Cardiac fibroblast (primary cell): ENCODE measurements around the gene ALCAM.
A peak's percentile ranks its signal among the peaks of the same experiment; 100 is the strongest.

Experiments used
- DNase-seq, 2 donors: peaks; one replicate each; pipeline versions ENCODE4 v3.0.0 to v3.0.0-alpha.2; 2010; ENCODE audit warnings: low read depth in 2 of 2
- H3K4me3 ChIP-seq, 2 donors: replicated peaks in 1 of 2; 1 replicate in 1 of 2; 2 replicates in 1 of 2; pipeline ENCODE4 v1.5.1; 2011; ENCODE audit warnings: low read depth in 2 of 2, low read length in 2 of 2, mild to moderate bottlenecking in 2 of 2, moderate library complexity in 1 of 2
- CTCF ChIP-seq: IDR thresholded peaks from one replicate; pipeline ENCODE4 v1.5.1; 2011; ENCODE audit warnings: low read depth, mild to moderate bottlenecking, low read length, inconsistent platforms

The ALCAM gene

DNA sequence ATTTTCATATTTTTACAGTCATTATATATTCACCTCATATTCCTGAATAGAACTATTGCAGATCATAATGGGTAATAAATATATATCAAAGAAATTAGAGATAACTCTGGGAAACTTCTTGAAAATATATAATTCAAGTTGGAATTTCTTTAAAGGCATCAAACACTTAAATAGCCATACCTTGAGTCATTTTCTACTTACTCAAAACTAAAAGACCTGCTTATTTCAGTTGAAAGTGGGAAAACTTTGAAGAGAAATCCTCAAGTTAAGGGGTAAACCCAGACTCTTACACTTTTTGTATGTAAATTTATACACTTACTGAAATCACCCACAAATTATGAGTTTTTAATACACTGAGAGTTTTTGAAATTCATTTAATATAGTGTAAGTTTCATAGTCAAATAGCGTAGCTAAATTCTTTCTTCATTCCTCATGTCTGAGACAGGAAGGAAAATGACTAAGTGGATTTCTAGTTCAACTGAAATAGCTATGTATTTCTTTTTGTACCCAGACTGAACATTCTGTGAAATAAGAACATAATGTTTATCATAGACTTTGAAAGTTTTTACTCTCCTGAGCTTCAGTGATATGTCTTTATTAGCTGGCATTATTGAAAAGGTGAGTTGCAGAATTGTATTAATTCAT is 4.6 kb upstream of the ALCAM start:
- no peak for TF ChIP-seq CTCF
- no peak overlapping the region for H3K4me3 ChIP-seq
- peak; percentile 64 to 91 for DNase-seq

DNA sequence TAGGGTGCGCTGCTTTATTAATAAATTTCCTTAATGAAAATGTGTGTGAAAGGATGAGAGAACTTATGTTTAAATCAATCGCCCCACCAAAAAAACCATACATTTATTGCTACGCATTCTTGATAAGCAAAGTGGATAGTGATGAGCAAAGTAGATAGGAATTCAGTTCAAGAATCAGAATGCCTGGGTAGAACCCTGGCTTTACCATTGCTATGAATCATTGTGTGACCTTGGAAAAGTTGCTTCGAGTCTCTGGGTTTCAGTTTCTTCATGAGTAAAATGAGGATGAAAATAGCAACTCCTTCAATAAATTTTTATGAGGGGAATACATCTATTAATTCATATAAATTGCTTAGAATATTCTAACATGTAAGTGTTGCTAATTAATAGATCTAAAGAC is 2.6 kb upstream of the ALCAM start:
- TF ChIP-seq CTCF, result no peak
- peak in 1 of 2 donors; percentile 83 for DNase-seq
- H3K4me3 ChIP-seq, result no peak overlapping the region

GRCh38 chr3:105365081-105365390 is 1.7 kb upstream of the ALCAM start:
- peak in 1 of 2 donors; percentile 62 for DNase-seq
- H3K4me3 ChIP-seq, result peak overlapping the region in 1 of 2 donors; percentile 95
- no peak for TF ChIP-seq CTCF

DNA sequence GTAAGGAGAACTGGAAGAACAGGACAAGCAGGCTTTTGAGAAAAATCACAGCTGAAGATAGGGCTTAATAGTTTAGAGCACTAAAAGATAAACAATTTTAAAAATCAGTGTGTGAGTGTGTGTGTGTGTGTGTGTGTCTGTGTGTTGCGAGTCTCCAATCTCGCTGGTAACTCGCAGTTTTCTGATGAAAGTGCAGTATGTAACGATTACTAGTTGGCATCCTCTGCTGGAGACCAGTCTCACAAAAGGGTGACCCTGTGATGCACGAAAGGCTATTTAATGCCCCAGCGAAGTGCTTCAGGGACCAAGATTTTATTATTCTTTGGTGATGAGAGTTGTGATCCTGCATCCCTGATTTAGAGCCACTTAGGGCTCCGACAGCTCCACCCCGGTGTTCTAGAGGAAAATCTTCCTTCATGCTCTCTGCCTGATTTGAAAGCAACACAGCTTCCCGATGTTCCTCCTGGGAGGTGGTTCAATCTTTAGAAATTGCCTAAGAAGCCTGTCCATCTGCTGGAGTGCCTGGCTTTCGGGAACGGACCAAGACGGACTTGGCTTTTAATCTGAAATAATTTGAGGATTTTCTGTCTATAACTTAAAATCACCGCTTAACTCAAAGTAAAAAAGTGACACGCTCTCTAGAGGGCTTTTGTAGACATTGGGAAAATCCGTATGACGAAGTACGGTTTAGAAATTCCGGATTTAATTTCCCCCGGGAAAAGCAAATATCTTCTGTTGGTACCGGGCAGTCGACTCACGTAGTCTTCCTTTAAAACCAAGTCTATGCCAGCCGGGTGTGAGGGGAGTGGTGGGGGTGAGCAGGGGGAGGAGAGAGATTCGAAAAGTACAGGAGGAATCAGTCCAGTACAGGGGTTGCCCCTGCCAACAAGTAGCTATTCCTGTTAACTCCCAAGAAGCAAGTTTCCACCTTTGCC is 1.1 kb upstream of the ALCAM start:
- H3K4me3 ChIP-seq, result peak overlapping the region; percentile 61 to 95
- peak; percentile 83 to 89 for DNase-seq
- TF ChIP-seq CTCF, result peak; percentile 1

DNA sequence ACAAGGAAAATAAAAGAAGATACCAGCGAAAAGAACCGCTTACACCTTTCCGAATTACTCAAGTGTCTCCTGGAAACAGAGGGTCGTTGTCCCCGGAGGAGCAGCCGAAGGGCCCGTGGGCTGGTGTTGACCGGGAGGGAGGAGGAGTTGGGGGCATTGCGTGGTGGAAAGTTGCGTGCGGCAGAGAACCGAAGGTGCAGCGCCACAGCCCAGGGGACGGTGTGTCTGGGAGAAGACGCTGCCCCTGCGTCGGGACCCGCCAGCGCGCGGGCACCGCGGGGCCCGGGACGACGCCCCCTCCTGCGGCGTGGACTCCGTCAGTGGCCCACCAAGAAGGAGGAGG is 325 bp downstream of the ALCAM start:
- peak overlapping the region; percentile 79 to 95 for H3K4me3 ChIP-seq
- no peak for DNase-seq
- TF ChIP-seq CTCF, result no peak

DNA sequence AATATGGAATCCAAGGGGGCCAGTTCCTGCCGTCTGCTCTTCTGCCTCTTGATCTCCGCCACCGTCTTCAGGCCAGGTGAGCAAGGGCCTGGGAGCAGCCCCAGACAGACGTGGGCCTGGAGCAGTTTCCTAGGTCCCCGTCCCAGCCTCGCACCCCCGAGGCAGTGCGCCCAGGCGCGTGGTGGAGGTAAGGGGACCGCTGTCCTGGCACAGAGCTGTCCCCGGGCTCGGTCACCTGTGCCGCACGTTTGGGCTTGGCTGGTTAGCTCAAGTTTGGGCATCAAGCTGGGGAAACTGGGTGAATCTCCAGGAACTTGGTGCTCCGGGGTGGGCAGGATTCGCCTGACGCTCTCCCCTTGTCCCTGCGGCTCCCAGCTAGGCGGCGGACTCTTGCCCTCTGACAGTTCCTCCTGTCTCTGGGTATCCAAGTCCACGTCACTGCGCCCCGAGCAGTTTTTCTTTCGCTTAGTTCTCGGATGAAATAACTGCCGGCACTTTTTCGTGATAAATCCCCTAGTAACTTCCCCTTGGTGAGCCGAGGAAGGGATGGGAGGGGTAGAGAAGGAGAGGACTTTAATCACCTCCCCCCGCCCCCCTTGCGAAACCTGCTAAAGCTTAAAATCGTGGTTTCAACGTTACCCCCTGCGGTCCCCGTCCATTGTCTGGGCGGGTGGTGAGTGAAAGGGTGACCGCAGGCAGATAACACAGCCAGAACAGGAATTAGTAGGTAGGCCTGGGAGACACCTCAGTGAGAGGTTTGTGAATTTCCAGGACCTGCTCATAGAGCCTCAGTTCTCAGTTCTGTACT is 901 bp downstream of the ALCAM start:
- DNase-seq, result peak; percentile 73 to 83
- H3K4me3 ChIP-seq, result peak overlapping the region; percentile 79 to 95
- TF ChIP-seq CTCF, result no peak
